Fibroblast of villous mesenchyme (primary cell): ENCODE measurements around the gene ERP27. TPM values are rescaled to one million over a fixed set of nuclear protein-coding genes. Genes with fewer than 3 reads are reported as not detected.

Experiments
- DNase-seq: peaks from one replicate; pipeline ENCODE4 v3.0.0-alpha.2; 2010; ENCODE audit warnings: low read depth
- H3K4me3 ChIP-seq: 2 replicates; pipeline ENCODE4 v1.5.1; 2011; ENCODE audit warnings: low read depth, mild to moderate bottlenecking, low read length
- CTCF ChIP-seq: IDR thresholded peaks from 2 replicates; pipeline ENCODE4 v1.5.1; 2012; ENCODE audit warnings: low read depth, mild to moderate bottlenecking, low read length; ENCODE audit not compliant: insufficient read depth
- total RNA-seq: library from RNA; depleted of rRNA; stranded (reverse); fragments of >200 nt; gene quantifications from 2 replicates; pipeline ENCODE4 v1.2.3, GENCODE V29; 2012

Gene ERP27
- total RNA-seq, 1 donor: not detected

DNA sequence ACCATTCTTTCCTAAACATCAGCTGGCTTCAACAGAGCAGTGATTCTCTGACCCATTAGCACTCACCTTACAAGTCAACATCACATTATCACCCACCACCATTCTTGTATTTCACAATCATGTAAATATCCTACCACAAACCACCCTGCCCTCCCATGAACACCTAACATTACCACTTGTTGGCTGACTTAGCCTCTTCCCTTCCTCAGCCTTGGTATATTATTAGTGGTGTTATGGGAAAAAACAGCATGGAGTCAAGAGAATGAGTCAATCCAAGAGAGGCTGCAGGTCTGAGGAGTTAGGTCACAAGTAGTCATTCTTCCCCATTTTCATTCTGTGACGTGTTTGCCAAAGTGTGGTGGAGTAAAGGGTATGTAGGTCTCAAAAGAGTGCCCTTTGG is 30.4 kb downstream of the ERP27 start:
- H3K4me3 ChIP-seq: no peak overlapping the region
- DNase-seq: no peak
- no peak for TF ChIP-seq CTCF

DNA sequence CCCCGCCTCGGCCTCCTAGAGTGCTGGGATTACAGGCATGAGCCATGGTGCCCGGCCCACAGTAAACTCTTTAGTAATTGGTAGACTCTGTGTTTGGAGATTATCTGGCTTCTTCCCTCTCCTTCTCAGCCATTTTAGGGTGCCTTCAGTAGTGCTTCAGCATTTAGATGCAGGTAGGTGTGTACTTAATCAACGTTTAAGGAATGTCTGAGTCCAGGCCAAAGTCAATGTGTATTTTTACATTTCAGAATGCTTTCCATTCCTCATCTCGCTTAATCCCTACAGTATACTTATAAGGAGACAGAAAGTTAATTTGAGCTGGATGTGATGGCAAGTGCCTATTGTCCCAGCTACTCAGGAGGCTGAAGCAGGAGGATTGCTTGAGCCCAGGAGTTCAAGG is 32.2 kb downstream of the ERP27 start:
- no peak for TF ChIP-seq CTCF
- H3K4me3 ChIP-seq: no peak overlapping the region
- no peak for DNase-seq

- no peak for TF ChIP-seq CTCF
- H3K4me3 ChIP-seq: no peak overlapping the region
- no peak for DNase-seq
These were observed 32.9 kb downstream of the ERP27 start for GRCh38 chr12:14905269-14906004.

DNA sequence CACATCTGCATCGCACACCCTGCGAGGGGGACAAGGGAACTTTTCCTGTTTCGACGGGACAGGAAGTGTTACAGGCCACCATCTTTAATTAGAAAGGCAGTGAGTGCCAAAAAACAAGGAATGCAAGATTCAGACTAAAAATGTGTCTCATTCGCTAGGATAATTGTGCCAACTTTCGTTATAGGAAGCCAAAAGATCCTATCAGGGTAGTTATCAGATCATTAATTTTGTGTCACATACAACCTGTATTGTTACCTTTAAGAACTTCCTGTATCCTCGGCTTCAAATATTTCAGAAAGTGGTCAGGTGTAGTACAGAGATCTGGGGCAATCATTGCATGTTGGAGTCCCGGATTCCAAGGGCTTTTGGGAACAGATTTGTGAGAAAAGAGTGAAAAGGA is 33.5 kb downstream of the ERP27 start:
- no peak for DNase-seq
- TF ChIP-seq CTCF: no peak
- no peak overlapping the region for H3K4me3 ChIP-seq

GRCh38 chr12:14903386-14904098 is 34.8 kb downstream of the ERP27 start:
- no peak overlapping the region for H3K4me3 ChIP-seq
- no peak for TF ChIP-seq CTCF
- no peak for DNase-seq

- H3K4me3 ChIP-seq: no peak overlapping the region
- peak; percentile 42 for DNase-seq
- no peak for TF ChIP-seq CTCF
These were observed 35.9 kb downstream of the ERP27 start for GRCh38 chr12:14902465-14902864.
